Measurements from ENCODE around the gene TBX2. TPM values are rescaled to one million over a fixed set of nuclear protein-coding genes. Genes with fewer than 3 reads are reported as not detected.

Gene TBX2
- total and polyA plus RNA-seq, 2 of the 4 experiments (the other 2 are of a cell fraction), result 20.1 to 64.1 TPM

DNA sequence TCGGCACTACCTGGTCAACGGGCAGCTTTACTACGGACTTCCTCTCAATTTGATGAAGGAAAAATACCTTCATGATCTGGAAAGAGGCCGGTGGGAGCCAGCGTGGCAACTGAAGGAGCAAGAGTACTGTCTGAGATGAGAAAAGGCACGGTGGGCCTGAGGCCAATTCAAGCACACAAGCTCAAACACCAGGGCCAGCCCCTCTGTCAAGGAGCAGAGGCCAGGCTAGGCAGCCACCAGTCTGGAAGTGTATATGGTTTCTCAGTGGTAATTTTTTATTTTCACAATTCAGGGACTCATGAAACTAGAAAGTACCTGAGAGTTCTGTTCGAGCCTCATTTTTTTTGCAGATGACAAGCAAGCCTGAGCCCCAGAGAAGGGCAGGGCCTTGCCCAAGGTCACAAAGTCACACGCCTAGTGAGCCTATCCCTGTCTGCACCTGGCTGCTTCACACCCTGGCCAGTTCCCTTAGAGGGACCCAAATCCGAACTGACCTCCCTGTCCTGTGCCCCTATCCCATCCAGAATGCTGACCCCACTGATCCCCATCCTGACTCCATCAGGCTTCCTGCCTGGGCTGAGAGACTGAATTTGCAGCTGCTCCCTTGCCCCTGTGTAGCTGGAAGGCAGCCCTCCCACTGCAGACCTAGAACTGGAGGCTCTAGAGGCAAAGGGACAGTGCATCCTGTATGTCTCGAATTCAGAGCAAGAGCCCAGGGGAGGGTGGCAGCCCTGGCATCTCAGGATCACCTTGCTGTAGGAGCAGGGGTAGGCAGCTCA lies 4.8 kb upstream of the TBX2 start:
- peak; percentile 22 for DNase-seq
- Histone ChIP-seq H3K14ac (replicated peaks; ENCODE audit: low read depth, low read length) (peak overlapping the region; percentile 88), H4K5ac (ENCODE audit: low read depth, low read length) (peak overlapping the region; percentile 77), H3K36me3 (ENCODE audit: control insufficient read depth, insufficient read depth, low read length) (peaks cover 6% of the 10 kb centered on the region; the same call in 1 of the 2 replicates), H2BK20ac (ENCODE audit: low read depth, low read length) (peak overlapping the region; percentile 75), H4K8ac (ENCODE audit: low read depth in 2 of 2, low read length in 2 of 2) (peak overlapping the region; percentile 82 to 89), H3K23ac (ENCODE audit: low read depth, low read length) (peak overlapping the region; percentile 97), H3K27ac (ENCODE audit: insufficient read depth, low read length) (peak overlapping the region; percentile 99), H2BK15ac (ENCODE audit: low read depth, low read length) (peak overlapping the region; percentile 77; the same call in 2 of the 3 replicates), H3K18ac (ENCODE audit: low read depth, low read length) (peak overlapping the region; percentile 65), H3K9me1 (ENCODE audit: insufficient read depth, low read length) (peaks cover 24% of the 10 kb centered on the region), H3K79me1 (ENCODE audit: low read depth in 1 of 2, low read length in 2 of 2) (peaks cover 6 to 61% of the 10 kb centered on the region in 2 experiments; a peak in 3 of 4 replicates), H3K4me3 (ENCODE audit: insufficient read depth, low read depth, low read length) (no peak overlapping the region), H3K9me3 (ENCODE audit: control insufficient read depth, insufficient read depth, low read length) (no peaks in the 10 kb centered on the region), H3K4ac (ENCODE audit: low read depth, low read length) (peak overlapping the region; percentile 100), H3K4me2 (ENCODE audit: low read depth, low read length) (peak overlapping the region; percentile 68), H2AK9ac (replicated peaks; ENCODE audit: low read depth, low read length, poor library complexity) (peak overlapping the region; percentile 92), H2AK5ac (ENCODE audit: low read depth, low read length) (peak overlapping the region; percentile 98), H3K56ac (ENCODE audit: extremely low read depth, insufficient read depth, low read length) (peak overlapping the region; percentile 1; the same call in 1 of the 2 replicates), H2AFZ (replicated peaks; ENCODE audit: low read length, poor library complexity) (peak overlapping the region; percentile 72), H3K4me1 (ENCODE audit: control insufficient read depth, insufficient read depth, low read length) (peaks cover 26% of the 10 kb centered on the region), H2BK5ac (ENCODE audit: low read depth, low read length, poor library complexity, severe bottlenecking) (peak overlapping the region; percentile 68), H3K27me3 (ENCODE audit: control insufficient read depth, insufficient read depth, low read length) (no peaks in the 10 kb centered on the region), H4K20me1 (ENCODE audit: insufficient read depth, low read length) (peaks cover 8% of the 10 kb centered on the region), H4K91ac (ENCODE audit: insufficient read depth, low read depth, low read length) (peak overlapping the region; percentile 83), H2BK120ac (ENCODE audit: low read depth, low read length) (peak overlapping the region; percentile 96), H3K9ac (ENCODE audit: low read depth, low read length) (peak overlapping the region; percentile 53)
- dilution Hi-C loops (cut with HindIII; ENCODE audit: low sequenced_read_pairs, unreplicated experiment), result no loop called here
- intact Hi-C loops (cut with micrococcal nuclease), result loop anchor here (5.0 to 10.0 kb wide), 5 partner anchors 143 to 490 kb away; no protein-coding TSS in a partner anchor
- TF ChIP-seq CHD1 (IDR thresholded peaks at IDR 0.05; ENCODE audit: low read depth, low read length), result no peak
- TF ChIP-seq, protein P1, sequence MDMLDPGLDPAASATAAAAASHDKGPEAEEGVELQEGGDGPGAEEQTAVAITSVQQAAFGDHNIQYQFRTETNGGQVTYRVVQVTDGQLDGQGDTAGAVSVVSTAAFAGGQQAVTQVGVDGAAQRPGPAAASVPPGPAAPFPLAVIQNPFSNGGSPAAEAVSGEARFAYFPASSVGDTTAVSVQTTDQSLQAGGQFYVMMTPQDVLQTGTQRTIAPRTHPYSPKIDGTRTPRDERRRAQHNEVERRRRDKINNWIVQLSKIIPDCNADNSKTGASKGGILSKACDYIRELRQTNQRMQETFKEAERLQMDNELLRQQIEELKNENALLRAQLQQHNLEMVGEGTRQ (IDR thresholded peaks at IDR 0.05; ENCODE audit: low read depth, low read length), result no peak
- TF ChIP-seq RCOR1 (IDR thresholded peaks at IDR 0.05; ENCODE audit: insufficient replicate concordance, low read length), result no peak
- no peak for TF ChIP-seq RFX5 (IDR thresholded peaks at IDR 0.05; ENCODE audit: low read depth, low read length)
- TF ChIP-seq RAD21 (IDR thresholded peaks at IDR 0.05; ENCODE audit: low read length), result no peak
- TF ChIP-seq NFE2L2 (IDR thresholded peaks at IDR 0.05; ENCODE audit: low read depth, low read length), result no peak
- no peak for TF ChIP-seq MAZ (IDR thresholded peaks at IDR 0.05; ENCODE audit: borderline replicate concordance, low read depth, low read length)
- no peak for TF ChIP-seq CEBPB (IDR thresholded peaks at IDR 0.05; ENCODE audit: low read depth, low read length)
- ChIA-PET POLR2A (ENCODE audit: unreplicated experiment) (interaction anchor here (0.5 to 1.3 kb wide), 6 partner anchors 8 to 219 kb away, joined by 3 to 7 read pairs (median 4); no protein-coding TSS in a partner anchor), CTCF (interaction anchor here (1.4 to 2.0 kb wide), 2 partner anchors 393 to 674 kb away, joined by 4 to 10 read pairs; no protein-coding TSS in a partner anchor)
- 40% methylated on average over 7 of the region's 10 CpGs; no CpG with 5 or more reads in 1 of the 2 experiments for WGBS, 2 experiments (ENCODE audit: extremely low coverage in 2 of 2, insufficient read length in 1 of 2)
- in situ Hi-C loops (cut with MboI; ENCODE audit: low sequenced_read_pairs), result loop anchor here (5.0 kb wide), 3 partner anchors 83 to 393 kb away; no protein-coding TSS in a partner anchor
- BruUV-seq (replicated peaks), result no TSS peak
- ATAC-seq (ENCODE audit: low read depth), result no peak
